A549 (cell line): ENCODE measurements around the gene KRT7. TPM values are rescaled to one million over a fixed set of nuclear protein-coding genes. Genes with fewer than 3 reads are reported as not detected.

Source experiments
- ATAC-seq, 2 experiments: fragments of 200-7000 bp in 1 of 2; fragments of >200 bp in 1 of 2; cut with Nextera tagmentation in 1 of 2; cut with Tn5 transposase in 1 of 2; 3 replicates each; pipeline versions ENCODE4 v1.8.0 to v1.9.1; 2018 to 2020; ENCODE audit warnings: mild to moderate bottlenecking in 1 of 2, moderate library complexity in 1 of 2
- CTCF ChIA-PET: fragments of 300-600 bp; sonication (Branson Sonifier 250); formaldehyde crosslinking; extraction: SDS; loops from one replicate; lab custom pipeline; 2021; ENCODE audit warnings: antibody characterized with exemption, inconsistent platforms; lab: Yijun Ruan, JAX
- POLR2A ChIA-PET: fragments of 350-600 bp; formaldehyde crosslinking; extraction: SDS; loops from one replicate; lab custom pipeline; 2021; ENCODE audit warnings: antibody characterized with exemption, inconsistent platforms; lab: Yijun Ruan, JAX
- DNase-seq, 2 experiments: peaks; one replicate each; pipeline versions ENCODE4 v3.0.0 to v3.0.0-alpha.2; 2011 to 2016; ENCODE audit warnings: low read depth in 1 of 2, low spot score in 1 of 2
- FAIRE-seq: peaks from 2 replicates; lab custom pipeline; 2011; peaks lifted over from hg19 to GRCh38; lab: Jason Lieb, UNC
- H3K27ac ChIP-seq, 2 experiments: fragments of >200 bp; sonication (Bioruptor Twin); formaldehyde crosslinking; 3 replicates each; pipeline ENCODE4 v1.5.1; 2016 to 2017
- H3K4me1 ChIP-seq: fragments of >200 bp; sonication (Bioruptor Twin); formaldehyde crosslinking; 3 replicates; pipeline ENCODE4 v1.6.1; 2016
- H3K4me2 ChIP-seq: fragments of >200 bp; sonication (Bioruptor Twin); formaldehyde crosslinking; 3 replicates; pipeline ENCODE4 v1.6.1; 2016
- H3K4me3 ChIP-seq: fragments of >200 bp; sonication (Bioruptor Twin); formaldehyde crosslinking; 3 replicates; pipeline ENCODE4 v1.5.1; 2016
- H3K9me3 ChIP-seq: fragments of >200 bp; sonication (Bioruptor Twin); formaldehyde crosslinking; 3 replicates; pipeline ENCODE4 v1.6.1; 2016
- BHLHE40 ChIP-seq: IDR thresholded peaks from 2 replicates; pipeline ENCODE4 v1.6.1; 2012; ENCODE audit warnings: low read depth, low read length, inconsistent platforms
- CHD2 ChIP-seq: fragments of 150-350 bp; IDR thresholded peaks from 2 replicates; pipeline ENCODE4 v1.6.1; 2014; ENCODE audit warnings: low read length; ENCODE audit not compliant: partially characterized antibody
- CTCF ChIP-seq: fragments of >200 bp; sonication (Bioruptor Twin); formaldehyde crosslinking; IDR thresholded peaks from 3 replicates; pipeline ENCODE4 v1.5.1; 2016
- EHF ChIP-seq: fragments of 250-450 bp; sonication (Bioruptor Pico); IDR thresholded peaks from 2 replicates; pipeline ENCODE4 v1.5.0; 2020; ENCODE audit warnings: mild to moderate bottlenecking
- ESRRA ChIP-seq: fragments of 150-350 bp; IDR thresholded peaks from 2 replicates; pipeline ENCODE4 v1.6.1; 2014; ENCODE audit warnings: mild to moderate bottlenecking, low read length, borderline replicate concordance
- FOSL2 ChIP-seq, 2 experiments: fragments of 450-650 bp in 1 of 2; fragments of >200 bp in 1 of 2; sonication (Bioruptor Twin) in 1 of 2; formaldehyde crosslinking; IDR thresholded peaks; 2 replicates each; pipeline versions ENCODE4 v1.5.0 to v1.6.1; 2016 to 2020; ENCODE audit warnings: mild to moderate bottlenecking in 1 of 2, moderate library complexity in 1 of 2
- HEYL ChIP-seq: fragments of 250-450 bp; sonication (Bioruptor Pico); IDR thresholded peaks from 2 replicates; pipeline ENCODE4 v1.8.0; 2021; ENCODE audit warnings: mild to moderate bottlenecking, moderate library complexity
- HMGXB4 ChIP-seq: fragments of 250-450 bp; sonication (Bioruptor Pico); IDR thresholded peaks from 2 replicates; pipeline ENCODE4 v1.5.0; 2021; ENCODE audit warnings: mild to moderate bottlenecking, moderate library complexity, borderline replicate concordance
- HOXA7 ChIP-seq: fragments of 250-450 bp; sonication (Bioruptor Pico); IDR thresholded peaks from 2 replicates; pipeline ENCODE4 v1.5.0; 2020; ENCODE audit warnings: mild to moderate bottlenecking, moderate library complexity
- HOXB13 ChIP-seq: fragments of 250-450 bp; sonication (Bioruptor Pico); IDR thresholded peaks from 2 replicates; pipeline ENCODE4 v1.5.0; 2020; ENCODE audit warnings: low read depth, mild to moderate bottlenecking, moderate library complexity
- HOXB5 ChIP-seq: fragments of 250-450 bp; sonication (Bioruptor Pico); IDR thresholded peaks from 2 replicates; pipeline ENCODE4 v1.5.0; 2020; ENCODE audit warnings: mild to moderate bottlenecking, moderate library complexity
- JUN ChIP-seq, 2 experiments: fragments of >200 bp; sonication (Bioruptor Twin); formaldehyde crosslinking; IDR thresholded peaks; 2 replicates in 1 of 2; 3 replicates in 1 of 2; pipeline ENCODE4 v1.6.1; 2016 to 2017
- JUNB ChIP-seq: fragments of >200 bp; sonication (Bioruptor Twin); formaldehyde crosslinking; IDR thresholded peaks from 2 replicates; pipeline ENCODE4 v1.6.1; 2016
- MAFK ChIP-seq: fragments of 450-650 bp; IDR thresholded peaks from 2 replicates; pipeline ENCODE4 v1.6.1; 2014; ENCODE audit not compliant: partially characterized antibody
- MAX ChIP-seq: IDR thresholded peaks from 2 replicates; pipeline ENCODE4 v1.6.1; 2012
- PBX3 ChIP-seq: IDR thresholded peaks from 2 replicates; pipeline ENCODE4 v1.6.1; 2012
- PHF8 ChIP-seq: fragments of 200-600 bp; sonication (generic); IDR thresholded peaks from 2 replicates; pipeline ENCODE4 v1.6.1; 2016; ENCODE audit warnings: low read depth, mild to moderate bottlenecking, antibody characterized with exemption, moderate library complexity, borderline replicate concordance
- POLR2A ChIP-seq: IDR thresholded peaks from 2 replicates; pipeline ENCODE4 v1.6.1; 2012; ENCODE audit warnings: mild to moderate bottlenecking, low read length
- POLR2AphosphoS2 ChIP-seq: conservative IDR thresholded peaks from 2 replicates; pipeline ENCODE4 v1.6.1; 2012; ENCODE audit warnings: low read length, improper control_type of control experiment, inconsistent platforms
- RARB ChIP-seq: fragments of 250-450 bp; sonication (Bioruptor Pico); IDR thresholded peaks from 2 replicates; pipeline ENCODE4 v1.8.0; 2021; ENCODE audit warnings: mild to moderate bottlenecking, moderate library complexity
- SMC3 ChIP-seq: fragments of >200 bp; sonication (Bioruptor Twin); formaldehyde crosslinking; IDR thresholded peaks from 3 replicates; pipeline ENCODE4 v1.6.1; 2018; ENCODE audit warnings: inconsistent platforms
- SREBF2 ChIP-seq: fragments of 450-650 bp; IDR thresholded peaks from 2 replicates; pipeline ENCODE4 v1.6.1; 2014; ENCODE audit warnings: mild to moderate bottlenecking, moderate library complexity
- USF2 ChIP-seq: fragments of 450-650 bp; IDR thresholded peaks from 2 replicates; pipeline ENCODE4 v1.6.1; 2014; ENCODE audit warnings: antibody characterized with exemption
- ZNF302 ChIP-seq: fragments of 250-450 bp; sonication (Bioruptor Pico); IDR thresholded peaks from 2 replicates; pipeline ENCODE4 v1.9.0; 2021; ENCODE audit warnings: inconsistent platforms, mild to moderate bottlenecking, moderate library complexity
- ZSCAN20 ChIP-seq: fragments of 250-450 bp; sonication (Bioruptor Pico); IDR thresholded peaks from 2 replicates; pipeline ENCODE4 v1.8.0; 2022; ENCODE audit warnings: mild to moderate bottlenecking, moderate library complexity
- WGBS: methylation state at CpG from one replicate; pipeline ENCODE4 v1.1.6; 2017; ENCODE audit errors: missing lambda C conversion rate; 5-methylcytosine and 5-hydroxymethylcytosine counted together
- polyA plus RNA-seq, 4 experiments: library from polyadenylated mRNA; depleted of rRNA in 3 of 4; stranded (reverse); fragments of >200 nt; fragmentation: RNase III in 1 of 4; extraction: RNeasy Plus Mini Kit Qiagen cat#74134 plus additional on column Dnase treatment in 1 of 4; gene quantifications; 2 replicates in 3 of 4; 3 replicates in 1 of 4; pipeline ENCODE4 v1.2.3, GENCODE V29; 2011 to 2017
- TF ChIP-seq, protein P1 (sequence below): fragments of 250-450 bp; sonication (Bioruptor Pico); IDR thresholded peaks from 2 replicates; pipeline ENCODE4 v1.5.0; 2020; ENCODE audit warnings: low read depth, mild to moderate bottlenecking, moderate library complexity

Gene KRT7
- polyA plus RNA-seq, 2 of the 4 experiments (the other 2 are of a cell fraction): 2,623 to 3,055 TPM

GRCh38 chr12:52250048-52250990 is 17.3 kb downstream of the KRT7 start (continued):
- TF ChIP-seq RARB (CRISPR knock-in tag): peak; percentile 76
- TF ChIP-seq PHF8: no peak
- peak; percentile 18; the same call in 1 of the 3 replicates for TF ChIP-seq CTCF

- DNase-seq (peak in 1 of 2 experiments; percentile 75), ATAC-seq (no peak), FAIRE-seq (peak; percentile 72)
- Histone ChIP-seq H3K27ac (peak overlapping the region; percentile 69 to 97), H3K4me3 (no peak overlapping the region), H3K4me1 (peaks cover 96% of the 10 kb centered on the region), H3K4me2 (no peak overlapping the region), H3K9me3 (no peaks in the 10 kb centered on the region)
- CTCF ChIA-PET: interaction anchor here (0.6 to 14.8 kb wide), 35 partner anchors 7 to 676 kb away, joined by 3 to 321 read pairs (median 6); partner anchors contain the start of genes KRT7 and KRT86
- POLR2A ChIA-PET: interaction anchor here (1.0 to 18.5 kb wide), 10 partner anchors 9 to 628 kb away, joined by 3 to 383 read pairs (median 8); partner anchors contain the start of gene KRT86
- WGBS: 54% methylated on average over 9 of the region's 9 CpGs
- TF ChIP-seq MAX (peak; percentile 31), RARB (CRISPR knock-in tag) (peak; percentile 84), HMGXB4 (CRISPR knock-in tag) (peak; percentile 45; the same call in 1 of the 2 replicates), CTCF (no peak), CHD2 (peak; percentile 37), ZNF302 (CRISPR knock-in tag) (0 out of 2 replicates have a peak, but pooled peaks have one; percentile 48), FOSL2 (IDR thresholded peaks at IDR 0.05) (no peak), FOSL2 (CRISPR knock-in tag; IDR thresholded peaks at IDR 0.05) (no peak), JUNB (no peak), JUN (IDR thresholded peaks at IDR 0.05) (peak in 1 of 2 experiments; percentile 21; a peak in 2 of 5 replicates), MAFK (no peak), HOXA7 (CRISPR knock-in tag) (peak; percentile 83), SMC3 (no peak), PBX3 (peak; percentile 17), USF2 (no peak; the same call in 1 of the 2 replicates), BHLHE40 (no peak), HOXB5 (CRISPR knock-in tag) (peak; percentile 59; the same call in 1 of the 2 replicates), ZSCAN20 (CRISPR knock-in tag) (peak; percentile 50), EHF (CRISPR knock-in tag) (peak; percentile 89), HOXB13 (CRISPR knock-in tag) (peak; percentile 87), HEYL (CRISPR knock-in tag) (peak; percentile 88; the same call in 1 of the 2 replicates), SREBF2 (no peak), POLR2A (no peak), POLR2AphosphoS2 (peak; percentile 51; the same call in 1 of the 2 replicates), ESRRA (no peak)
- TF ChIP-seq, protein P1, sequence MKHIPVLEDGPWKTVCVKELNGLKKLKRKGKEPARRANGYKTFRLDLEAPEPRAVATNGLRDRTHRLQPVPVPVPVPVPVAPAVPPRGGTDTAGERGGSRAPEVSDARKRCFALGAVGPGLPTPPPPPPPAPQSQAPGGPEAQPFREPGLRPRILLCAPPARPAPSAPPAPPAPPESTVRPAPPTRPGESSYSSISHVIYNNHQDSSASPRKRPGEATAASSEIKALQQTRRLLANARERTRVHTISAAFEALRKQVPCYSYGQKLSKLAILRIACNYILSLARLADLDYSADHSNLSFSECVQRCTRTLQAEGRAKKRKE (CRISPR knock-in tag): peak; percentile 40; the same call in 1 of the 2 replicates
Measured at GRCh38 chr12:52251367-52252051, 18.5 kb downstream of the KRT7 start.
